ENCODE results near the gene FZD8.
"Not testable (repeated sequence)": the region's sequence is repeated elsewhere in the genome, so short reads cannot be mapped to it uniquely, and the experiment has no call there.

FZD8 gene

GRCh38 chr10:35642035-35642792 lies at the start of gene FZD8:
TSS of gene FZD8 (minus strand) at chr10:35642296. CDS start at chr10:35641429, 867 bp downstream.
- DNase-seq: peak; percentile 79 to 84

GRCh38 chr10:35691522-35692236 lies 49.6 kb upstream of the FZD8 start:
- no peak for DNase-seq

- DNase-seq: no peak
These were observed 48.4 kb upstream of the FZD8 start for GRCh38 chr10:35690534-35690933.

GRCh38 chr10:35685858-35686257 lies 43.8 kb upstream of the FZD8 start:
- not testable (repeated sequence) for DNase-seq

- no peak for DNase-seq
These were observed 43.3 kb upstream of the FZD8 start for GRCh38 chr10:35685402-35685801.

GRCh38 chr10:35684586-35684985 lies 42.5 kb upstream of the FZD8 start:
- DNase-seq: no peak

GRCh38 chr10:35675846-35676245 lies 33.8 kb upstream of the FZD8 start:
- DNase-seq: no peak

GRCh38 chr10:35674843-35675242 lies 32.7 kb upstream of the FZD8 start:
- DNase-seq: no peak

GRCh38 chr10:35668865-35669650 lies 27.0 kb upstream of the FZD8 start:
- DNase-seq: no peak

GRCh38 chr10:35667971-35668370 lies 25.9 kb upstream of the FZD8 start:
- no peak for DNase-seq

GRCh38 chr10:35667270-35667889 lies 25.3 kb upstream of the FZD8 start:
- DNase-seq: no peak

GRCh38 chr10:35661236-35661635 lies 19.1 kb upstream of the FZD8 start:
- no peak for DNase-seq

- DNase-seq: no peak
These were observed 17.4 kb upstream of the FZD8 start for GRCh38 chr10:35659456-35659855.

- DNase-seq: no peak
These were observed 15.5 kb upstream of the FZD8 start for GRCh38 chr10:35657621-35658020.

- DNase-seq: no peak
These were observed 10.7 kb upstream of the FZD8 start for GRCh38 chr10:35652824-35653223.

- DNase-seq: no peak
These were observed 8.8 kb upstream of the FZD8 start for GRCh38 chr10:35650894-35651293.

- DNase-seq: peak in 1 of 2 experiments; percentile 11
These were observed 2.2 kb upstream of the FZD8 start for GRCh38 chr10:35644050-35644950.

GRCh38 chr10:35643151-35644049 lies 1.3 kb upstream of the FZD8 start:
- DNase-seq: peak in 1 of 2 experiments; percentile 19

- no peak for DNase-seq
These were observed 658 bp upstream of the FZD8 start for GRCh38 chr10:35642793-35643114.

GRCh38 chr10:35641676-35642034 lies 441 bp downstream of the FZD8 start:
- peak; percentile 20 to 26 for DNase-seq
